GM18517 (cell line): ENCODE data around the gene KAT14.
"Not testable (repeated sequence)": the region's sequence is repeated elsewhere in the genome, so short reads cannot be mapped to it uniquely, and the experiment has no call there.

Experiments
- ATAC-seq: cut with Tn5 transposase; IDR thresholded peaks from one replicate; pipeline ENCODE4 v1.9.1; 2021; ENCODE audit warnings: mild to moderate bottlenecking, moderate library complexity; ENCODE audit not compliant: unreplicated experiment

Gene KAT14

DNA sequence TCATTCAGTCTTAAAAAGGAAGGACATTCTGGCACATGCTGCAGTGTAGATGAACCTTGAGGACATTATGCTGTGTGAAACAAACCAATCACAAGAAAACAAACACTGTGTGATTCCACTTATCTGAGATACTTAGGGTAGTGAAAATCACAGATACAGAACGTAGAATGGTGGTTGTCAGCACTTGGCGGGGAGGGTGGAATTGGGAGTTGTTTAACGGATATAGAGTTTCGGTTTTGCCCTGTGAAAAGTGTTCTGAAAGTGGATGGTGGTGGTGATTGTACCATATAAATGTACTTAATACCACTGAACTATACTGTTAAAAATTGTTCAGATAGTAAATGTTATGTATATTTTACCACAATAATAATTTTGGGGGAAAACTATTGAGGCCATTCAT is 18.4 kb downstream of the KAT14 start:
- ATAC-seq: no peak

DNA sequence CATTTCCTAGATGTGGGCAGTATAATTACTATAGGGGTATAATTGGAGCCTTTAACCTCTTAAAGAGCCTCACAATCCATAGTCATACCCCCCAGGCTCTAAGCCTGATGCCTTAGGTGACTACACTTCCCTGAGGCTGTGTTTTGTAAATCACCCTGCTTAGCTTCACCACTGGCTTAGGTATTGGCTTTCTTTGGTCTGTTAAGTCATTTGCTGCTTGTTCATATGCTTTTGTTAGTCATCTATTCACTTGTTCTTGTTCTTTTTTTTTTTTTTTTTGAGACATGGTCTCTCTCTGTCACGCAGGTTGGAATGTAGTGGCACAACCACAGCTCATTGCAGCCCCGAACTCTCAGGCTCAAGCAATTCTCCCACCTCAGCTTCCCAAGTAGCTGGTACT is 26.7 kb downstream of the KAT14 start:
- ATAC-seq: no peak

DNA sequence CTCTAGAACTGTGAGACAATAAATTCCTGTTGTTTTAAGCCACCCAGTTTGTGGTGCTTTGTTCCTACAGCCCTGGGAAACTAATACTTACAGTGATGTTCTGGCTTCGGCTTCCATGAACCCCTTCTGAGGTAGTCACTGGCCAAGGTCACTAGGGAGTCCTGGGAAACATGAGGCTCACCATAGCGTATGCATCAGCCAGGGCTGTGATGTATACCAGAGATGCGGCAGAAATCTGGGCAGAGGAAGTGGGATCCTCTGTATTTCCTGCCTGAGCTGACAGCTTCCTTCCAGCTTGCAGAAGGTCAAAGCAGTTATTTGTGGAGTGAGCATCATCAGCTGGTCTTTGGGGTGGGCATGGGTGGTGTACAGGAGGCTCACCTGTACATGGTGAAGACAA is 27.9 kb downstream of the KAT14 start:
- no peak for ATAC-seq

DNA sequence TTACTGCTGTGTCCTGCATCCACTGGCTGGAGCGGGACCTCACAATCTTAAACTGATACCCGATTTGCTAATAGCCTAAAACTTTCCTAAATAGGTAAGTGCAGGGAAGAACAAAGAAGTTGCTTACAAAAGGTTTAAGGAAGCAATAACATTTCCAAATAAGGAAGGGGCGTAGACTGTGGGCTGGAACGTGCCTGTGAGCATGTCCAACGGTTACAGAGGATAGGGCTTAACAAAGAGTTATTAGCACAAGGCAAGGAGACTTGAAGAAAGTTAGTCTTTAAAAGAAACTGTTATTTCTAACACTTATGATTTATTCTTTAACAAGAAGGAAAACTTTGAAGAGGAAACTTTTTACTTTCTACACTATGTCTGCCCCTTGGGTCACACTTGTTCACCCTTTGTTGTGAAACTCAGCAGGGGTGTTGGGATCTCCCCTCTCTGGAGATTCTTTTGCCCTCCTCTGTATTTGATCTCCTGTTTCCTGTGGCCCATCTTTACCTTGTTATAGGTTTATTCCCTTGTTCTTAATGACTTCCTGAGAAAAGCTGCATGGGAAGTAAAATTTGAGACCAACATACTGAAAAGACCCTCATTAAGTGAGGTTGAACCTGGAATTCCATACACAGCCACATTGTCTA is 28.7 kb downstream of the KAT14 start:
- ATAC-seq: no peak

DNA sequence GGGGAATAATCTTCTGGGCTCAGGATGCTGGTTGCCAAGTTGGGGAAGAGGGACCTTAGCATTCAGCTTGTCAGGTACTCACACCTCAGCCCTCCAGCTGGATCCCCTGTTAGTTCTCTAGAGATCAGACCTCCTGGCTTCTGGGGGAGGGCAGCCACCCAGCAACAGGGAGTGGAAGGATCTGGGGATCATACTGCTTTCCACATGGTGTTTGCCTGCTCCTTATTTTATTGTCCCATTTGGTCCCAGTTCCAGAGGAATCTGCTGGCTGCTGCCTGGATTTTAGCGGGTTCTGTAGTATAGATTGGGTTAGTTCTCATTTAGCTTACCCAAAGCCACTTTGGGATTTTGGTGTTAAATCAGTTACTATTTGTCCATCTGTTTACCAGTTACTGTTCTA is 29.3 kb downstream of the KAT14 start:
- ATAC-seq: no peak

DNA sequence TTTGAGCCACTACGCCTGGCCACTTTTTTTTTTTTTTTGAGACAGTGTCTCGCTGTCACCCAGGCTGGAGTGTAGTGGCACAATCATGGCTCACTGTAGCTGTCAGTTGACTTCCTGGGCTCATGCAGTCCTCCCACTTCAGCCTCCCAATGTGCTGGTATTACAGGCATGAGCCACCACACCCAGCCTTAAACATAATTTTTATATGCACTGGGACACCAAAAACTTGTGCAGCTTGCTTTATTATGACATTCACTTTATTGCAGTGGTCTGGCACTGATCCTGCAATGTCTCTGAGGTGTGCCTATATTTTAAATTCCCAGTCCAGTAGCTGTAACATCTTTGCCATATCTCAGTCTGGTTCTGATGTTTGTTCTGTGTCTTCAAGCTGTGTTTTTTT is 34.7 kb downstream of the KAT14 start:
- no peak for ATAC-seq

DNA sequence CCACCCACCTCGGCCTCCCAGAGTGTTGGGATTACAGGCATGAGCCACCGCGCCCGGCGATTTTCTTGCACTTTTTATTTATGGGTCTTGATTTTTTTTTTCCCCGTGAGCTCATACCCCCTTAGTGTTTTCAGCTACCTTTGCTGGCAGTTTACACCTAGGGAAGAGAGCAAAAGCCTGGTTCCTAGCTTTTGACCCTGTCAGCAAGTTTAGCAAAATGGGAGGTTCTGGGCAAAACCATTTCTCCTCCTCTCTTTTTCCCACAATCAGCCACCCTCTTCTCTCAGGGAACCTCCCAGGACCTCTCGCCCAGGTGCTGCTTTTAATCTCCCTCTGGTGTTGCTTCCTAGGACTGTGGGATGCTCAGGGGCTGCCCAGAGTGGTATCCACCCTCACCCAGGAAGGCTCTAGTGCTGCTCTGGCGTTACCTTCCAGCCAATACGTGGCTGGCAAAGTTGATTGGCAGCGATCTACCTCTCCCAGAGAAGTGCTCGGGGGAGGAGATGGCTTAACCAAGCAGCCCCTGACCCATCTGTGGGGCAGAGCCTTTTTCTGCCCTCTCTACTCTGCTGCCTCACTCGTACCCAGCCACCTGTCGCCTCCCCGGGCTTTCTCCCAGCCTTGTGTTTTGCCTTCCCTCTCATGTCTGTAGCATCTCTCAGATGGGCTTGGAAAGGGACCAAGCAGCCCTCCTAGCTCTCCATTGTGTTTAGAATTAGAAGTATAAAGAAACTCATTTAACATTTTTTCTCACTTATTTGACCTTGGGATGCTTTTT is 37.4 kb downstream of the KAT14 start:
- no peak for ATAC-seq

DNA sequence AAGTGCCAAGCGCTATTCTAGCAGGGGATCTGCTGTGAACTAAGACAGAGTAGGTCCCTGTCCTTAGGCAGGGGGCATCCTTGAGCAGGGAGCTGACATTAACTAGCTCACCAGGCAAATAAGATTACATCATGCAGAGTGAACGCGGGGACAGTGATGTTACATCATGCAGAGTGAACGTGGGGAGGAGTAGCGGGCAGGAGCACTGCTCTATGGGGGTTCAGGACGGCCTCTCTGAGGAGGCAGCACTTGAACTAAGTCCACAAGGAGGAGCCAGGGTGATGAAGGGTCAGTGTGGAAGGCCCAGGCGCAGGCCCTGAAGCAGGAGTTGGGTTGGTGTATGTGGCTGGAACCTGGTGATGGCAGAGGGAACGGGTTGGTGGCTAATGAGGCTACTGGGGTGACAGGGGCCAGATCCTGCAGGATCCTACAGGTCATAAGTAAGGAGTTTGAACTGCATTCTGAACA is 38.7 kb downstream of the KAT14 start:
- ATAC-seq: no peak

DNA sequence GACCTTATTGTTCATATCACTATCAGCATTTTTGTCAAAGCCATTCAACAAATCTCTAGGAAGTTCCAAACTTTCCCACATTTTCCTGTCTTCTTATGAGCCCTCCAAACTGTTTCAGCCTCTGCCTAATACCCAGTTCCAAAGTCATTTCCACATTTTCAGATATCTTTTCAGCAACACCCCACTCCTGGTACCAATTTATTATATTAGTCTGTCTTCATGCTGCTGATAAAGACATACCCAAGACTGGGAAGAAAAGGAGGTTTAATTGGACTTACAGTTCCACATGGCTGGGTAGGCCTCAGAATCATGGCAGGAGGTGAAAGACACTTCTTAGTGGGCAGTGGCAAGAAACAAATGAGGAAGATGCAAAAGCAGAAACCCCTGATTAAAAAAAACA is 42.7 kb downstream of the KAT14 start:
- ATAC-seq: not testable (repeated sequence)

DNA sequence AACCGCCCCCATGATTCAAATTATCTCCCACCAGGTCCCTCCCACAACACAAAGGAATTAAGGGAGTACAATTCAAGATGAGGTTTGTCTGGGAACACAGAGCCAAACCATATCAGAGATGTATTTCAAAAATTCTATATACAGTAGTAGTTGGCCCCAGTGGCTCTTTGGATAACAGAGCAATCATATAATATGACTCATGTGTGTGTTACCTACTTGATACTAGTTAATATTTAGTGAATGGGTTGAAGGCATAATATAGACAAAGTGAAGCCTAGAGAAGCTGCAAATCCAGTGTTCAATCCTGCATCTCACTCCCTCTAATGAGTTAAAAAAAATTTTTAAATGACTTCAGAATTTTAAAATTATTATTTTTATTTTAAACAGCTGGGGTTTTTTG is 43.2 kb downstream of the KAT14 start:
- no peak for ATAC-seq

DNA sequence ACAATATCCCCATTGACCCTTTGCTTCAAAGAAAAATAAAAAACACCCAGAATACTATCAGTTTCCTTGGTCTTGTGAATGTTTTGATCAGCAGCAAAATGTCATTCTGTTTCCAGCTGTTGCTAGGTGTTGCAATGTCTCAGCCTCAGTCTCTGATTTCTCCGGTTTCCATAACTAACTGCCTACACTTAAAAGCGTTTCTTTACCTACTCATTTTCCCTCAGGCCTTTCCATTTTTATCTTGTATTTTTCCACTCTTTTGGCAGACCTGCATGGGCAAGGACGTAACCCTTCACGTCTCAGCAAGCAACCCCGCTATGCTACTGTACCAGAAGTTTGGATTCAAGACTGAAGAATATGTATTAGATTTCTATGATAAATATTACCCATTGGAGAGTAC is 49.4 kb downstream of the KAT14 start:
- ATAC-seq: no peak

DNA sequence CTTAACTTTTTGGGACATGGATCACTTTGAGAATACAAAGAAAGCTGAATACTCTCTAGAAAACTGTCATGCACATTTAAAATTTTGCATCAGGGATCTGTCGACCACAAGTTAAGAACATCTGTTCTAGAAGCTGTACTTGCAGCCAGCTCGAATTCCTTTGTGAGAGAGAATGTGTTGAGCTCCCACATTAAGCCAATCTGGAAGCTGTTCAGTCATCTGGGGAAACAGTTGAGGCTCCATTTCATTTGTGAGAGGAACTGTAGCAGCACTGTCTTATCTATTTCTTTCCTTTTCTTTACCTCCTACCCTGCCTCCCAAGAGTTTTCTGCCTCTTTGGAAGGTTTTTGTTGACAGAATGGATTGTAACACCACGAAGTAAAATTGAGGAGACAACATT is 50.8 kb downstream of the KAT14 start:
- no peak for ATAC-seq

DNA sequence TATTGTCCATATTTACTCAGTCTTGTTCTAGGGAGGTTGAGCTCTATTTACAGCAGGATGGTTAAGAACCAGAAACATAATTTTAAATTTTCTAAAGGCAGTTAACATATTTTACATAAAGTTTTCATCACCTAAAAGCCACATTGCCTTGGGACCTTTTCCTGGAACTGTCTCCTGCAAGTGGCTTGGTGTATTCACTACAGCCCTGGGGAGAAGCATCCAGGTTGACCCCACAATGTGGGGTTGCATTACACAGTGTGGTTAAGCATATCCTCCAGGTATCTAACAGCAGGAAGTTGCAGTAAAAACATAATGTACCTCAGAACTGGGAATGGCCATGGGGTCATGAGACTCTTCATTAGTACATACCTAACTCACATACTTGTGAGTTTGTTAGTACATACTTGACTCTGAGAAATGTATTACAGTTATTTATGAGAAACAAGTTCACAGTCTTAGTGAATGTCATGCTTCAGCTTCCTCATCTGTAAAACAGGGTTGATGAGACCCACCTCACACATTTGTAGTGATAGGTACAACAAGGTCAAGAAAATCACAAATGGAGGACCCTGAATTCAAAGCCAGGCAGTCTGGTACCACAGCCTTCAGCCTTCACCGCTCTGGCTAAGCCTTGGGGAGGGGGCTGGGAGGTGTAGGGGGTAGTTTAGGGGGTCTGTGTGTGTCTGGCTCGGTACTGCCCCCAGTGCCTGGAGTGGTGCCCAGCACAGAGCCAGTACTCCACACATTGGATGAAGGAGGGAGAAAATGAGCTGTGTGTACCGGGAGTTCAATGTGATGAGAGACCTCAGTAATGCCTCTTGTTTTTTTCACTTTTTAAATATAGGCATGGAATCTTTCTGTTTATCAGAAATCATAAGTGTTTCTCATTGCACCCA is 52.9 kb downstream of the KAT14 start:
- no peak for ATAC-seq

DNA sequence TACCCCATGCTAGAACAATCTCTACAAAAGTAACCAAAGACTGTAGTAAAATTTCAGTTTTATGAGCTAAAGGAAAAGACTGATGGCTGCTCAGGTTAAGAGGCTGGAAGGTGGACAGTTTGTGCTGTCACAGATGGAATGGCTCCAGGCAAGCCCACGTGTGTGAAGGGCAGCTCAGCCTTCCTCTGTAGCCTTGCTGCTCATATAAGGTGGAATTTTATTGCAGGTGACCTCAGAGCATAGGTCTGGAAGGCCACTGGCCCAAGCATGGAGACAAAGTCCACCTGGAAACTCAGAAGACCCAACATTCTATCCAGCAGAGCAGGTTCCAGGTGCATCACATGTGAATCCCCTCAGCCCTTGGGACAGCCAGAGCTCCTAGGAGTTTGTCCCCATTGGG is 53.6 kb downstream of the KAT14 start:
- ATAC-seq: no peak

DNA sequence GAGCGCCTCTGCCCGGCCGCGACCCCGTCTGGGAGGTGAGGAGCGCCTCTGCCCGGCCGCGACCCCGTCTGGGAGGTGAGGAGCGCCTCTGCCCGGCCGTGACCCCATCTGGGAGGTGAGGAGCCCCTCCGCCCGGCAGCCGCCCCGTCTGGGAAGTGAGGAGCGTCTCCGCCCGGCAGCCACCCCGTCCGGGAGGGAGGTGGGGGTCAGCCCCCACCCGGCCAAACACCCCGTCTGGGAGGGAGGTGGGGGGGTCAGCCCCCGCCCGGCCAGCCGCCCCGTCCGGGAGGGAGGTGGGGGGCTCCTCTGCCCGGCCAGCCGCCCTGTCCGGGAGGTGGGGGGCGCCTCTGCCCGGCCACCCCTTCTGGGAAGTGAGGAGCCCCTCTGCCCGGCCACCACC is 56.8 kb downstream of the KAT14 start:
- not testable (repeated sequence) for ATAC-seq

DNA sequence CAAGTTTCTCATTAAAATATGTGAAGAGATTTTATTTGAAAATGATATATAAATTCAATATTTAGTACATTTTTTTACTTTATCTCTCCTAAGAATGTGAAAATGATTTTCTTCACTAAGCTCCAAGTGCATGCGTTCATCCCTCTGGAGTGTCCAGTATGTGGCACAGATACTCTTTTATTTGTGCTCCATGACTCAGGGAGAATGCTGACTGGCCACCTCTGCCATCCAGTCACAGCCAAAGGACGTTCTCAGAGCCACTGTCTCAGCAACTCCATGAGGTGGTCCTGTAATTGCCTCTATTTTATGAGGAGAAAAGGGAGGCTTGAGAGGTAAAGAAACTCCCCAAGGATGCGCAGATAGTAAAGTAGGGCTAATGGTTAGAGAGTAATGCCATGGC is 58.3 kb downstream of the KAT14 start:
- ATAC-seq: no peak

DNA sequence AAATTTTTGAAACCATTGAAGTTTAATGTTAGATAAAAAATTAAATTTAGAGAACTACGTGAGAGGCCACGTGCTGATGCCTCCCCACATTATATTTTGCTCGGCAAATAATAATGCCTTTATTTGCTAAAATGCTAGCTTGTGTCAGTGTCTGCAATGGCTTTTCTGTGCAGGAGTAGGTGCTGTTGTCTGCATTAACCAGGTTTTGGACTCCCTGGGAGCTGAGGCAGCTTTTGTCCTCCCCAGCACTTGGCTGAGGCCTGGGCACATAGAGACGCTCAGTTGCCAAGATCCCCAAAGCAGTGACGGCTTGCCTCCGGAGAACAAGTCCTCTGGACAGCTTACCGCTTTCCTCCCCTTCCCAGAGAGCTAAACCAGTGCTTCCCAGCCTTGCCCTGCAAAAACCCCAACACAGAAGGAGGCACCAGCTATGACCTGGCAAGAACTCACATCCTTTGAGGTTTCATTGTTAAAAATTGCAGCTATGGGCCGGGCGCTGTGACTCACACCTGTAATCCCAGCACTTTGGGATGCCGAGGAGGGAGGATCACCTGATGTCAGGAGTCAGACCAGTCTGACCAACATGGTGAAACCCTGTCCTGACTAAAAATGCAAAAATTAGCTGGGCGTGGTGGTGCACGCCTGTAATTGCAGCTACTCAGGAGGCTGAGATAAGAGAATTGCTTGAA is 59.9 kb downstream of the KAT14 start:
- ATAC-seq: no peak

DNA sequence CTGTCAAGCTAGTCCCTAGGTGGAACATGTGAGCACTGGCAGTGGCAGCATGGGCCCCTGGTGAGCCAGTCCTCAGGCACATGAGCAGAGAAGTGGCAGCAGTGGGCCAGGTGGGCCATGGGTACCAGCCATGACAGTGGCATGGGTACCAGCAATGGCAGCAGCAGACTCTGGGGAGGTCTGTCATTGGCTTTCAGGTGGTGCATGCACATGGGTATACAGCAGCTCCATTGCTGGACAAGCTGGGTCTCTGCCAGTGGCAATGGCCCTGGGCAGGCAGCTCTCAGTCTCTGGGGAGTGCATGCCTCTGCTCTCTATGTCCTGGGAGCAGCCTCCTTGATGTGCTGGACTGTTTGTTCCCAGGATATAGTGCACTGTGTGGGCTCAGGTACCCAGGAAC is 65.3 kb downstream of the KAT14 start:
- ATAC-seq: no peak

DNA sequence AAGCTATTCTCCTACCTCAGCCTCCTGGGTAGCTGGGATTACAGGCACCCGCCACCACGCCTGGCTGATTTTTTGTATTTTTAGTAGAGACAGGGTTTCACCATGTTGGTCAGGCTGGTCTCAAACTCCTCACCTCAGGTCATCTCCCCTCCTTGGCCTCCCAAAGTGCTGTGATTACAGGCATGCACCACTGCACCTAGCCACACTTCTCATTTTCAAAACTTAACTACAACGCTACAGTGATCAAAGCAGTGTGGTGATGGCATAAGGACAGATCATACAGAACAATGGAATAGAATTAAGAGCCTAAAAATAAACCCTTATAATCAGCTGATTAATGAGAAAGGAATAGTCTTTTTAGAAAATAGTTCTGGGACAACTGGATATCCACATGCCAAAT is 66.0 kb downstream of the KAT14 start:
- not testable (repeated sequence) for ATAC-seq

DNA sequence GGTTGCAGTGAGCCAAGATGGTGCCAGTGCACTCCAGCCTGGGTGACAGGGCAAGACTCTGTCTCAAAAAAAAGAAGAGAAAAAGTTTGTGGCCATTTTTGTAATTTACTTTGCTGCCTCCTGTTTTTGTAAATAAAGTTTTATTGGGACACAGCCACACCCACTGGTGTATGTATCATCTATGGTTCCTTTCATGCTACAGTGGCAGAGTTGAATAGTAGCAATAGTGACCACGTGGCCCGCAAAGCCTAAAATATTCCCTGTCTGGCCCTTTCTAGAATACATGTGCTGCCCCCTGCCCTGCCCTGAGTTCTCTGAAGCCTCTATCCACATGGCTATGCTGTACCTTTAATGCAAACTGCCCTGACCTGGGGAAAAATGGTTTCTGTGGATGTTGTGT is 75.3 kb downstream of the KAT14 start:
- ATAC-seq: no peak

DNA sequence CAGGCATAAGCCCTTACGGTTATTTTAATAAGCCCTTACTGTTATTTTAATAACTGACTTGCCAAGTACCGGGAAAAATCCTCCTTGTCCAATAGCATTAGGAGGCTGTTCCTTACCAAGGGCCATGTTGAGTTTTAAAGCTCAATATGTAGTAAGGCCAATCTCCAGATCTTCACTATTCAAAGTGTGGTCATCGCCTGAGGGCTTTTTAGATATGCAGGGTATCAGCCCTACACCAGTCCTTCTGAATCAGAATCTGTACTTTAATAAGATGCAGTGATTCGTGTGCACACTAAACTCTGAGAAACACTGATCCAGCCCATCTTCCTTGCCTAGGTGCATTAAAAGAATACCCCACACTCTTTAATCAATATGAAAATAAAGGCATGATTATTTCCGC is 77.9 kb downstream of the KAT14 start:
- ATAC-seq: no peak
